Measurements from ENCODE around the gene CDK5.

The CDK5 gene

DNA sequence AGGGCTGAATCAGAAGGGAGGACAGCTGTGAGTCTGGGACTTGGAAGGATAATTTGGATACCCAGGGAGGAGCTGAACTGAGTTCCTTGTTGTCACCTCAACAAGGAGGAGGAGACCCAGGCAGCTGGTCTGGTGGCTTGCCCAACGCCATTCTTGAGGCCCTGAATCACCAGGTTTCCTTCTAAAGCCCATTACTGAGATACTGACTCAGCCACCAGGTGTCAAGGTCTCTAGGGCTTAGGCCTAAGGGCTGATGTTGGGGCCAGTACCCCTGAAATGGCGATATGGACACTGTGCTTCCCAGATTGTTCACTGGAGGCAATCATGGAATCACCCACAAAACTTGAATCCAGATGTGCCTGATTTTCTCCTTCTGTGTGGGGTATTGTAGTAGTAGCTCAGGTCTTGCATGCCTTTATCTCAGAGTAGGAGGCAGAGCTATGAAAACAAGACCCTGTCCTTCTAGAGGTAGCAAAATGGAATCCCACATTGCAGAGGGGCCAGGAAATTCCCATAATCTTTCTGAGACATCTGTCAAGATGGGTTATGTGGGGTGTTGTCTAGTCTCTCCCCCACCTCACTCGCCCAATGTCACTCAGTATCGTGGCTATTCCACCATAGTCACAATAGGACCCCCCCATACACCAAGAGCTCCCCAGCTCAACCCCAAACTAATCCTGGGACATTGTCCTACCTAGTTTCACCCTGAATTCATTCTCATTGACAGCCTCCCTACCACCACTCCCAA, 31.6 kb downstream of the CDK5 start:
- Histone ChIP-seq H3K4me1 (ENCODE audit: insufficient read depth, low read length) (peaks cover 11% of the 10 kb centered on the region), H2AFZ (ENCODE audit: low read depth, low read length) (no peak overlapping the region), H3K36me3 (ENCODE audit: insufficient read depth, low read length) (no peaks in the 10 kb centered on the region), H3K4me3 (ENCODE audit: low read length) (no peak overlapping the region), H3K9me3 (ENCODE audit: low read length) (no peaks in the 10 kb centered on the region), H3K27me3 (ENCODE audit: insufficient read depth, low read length) (no peaks in the 10 kb centered on the region)

DNA sequence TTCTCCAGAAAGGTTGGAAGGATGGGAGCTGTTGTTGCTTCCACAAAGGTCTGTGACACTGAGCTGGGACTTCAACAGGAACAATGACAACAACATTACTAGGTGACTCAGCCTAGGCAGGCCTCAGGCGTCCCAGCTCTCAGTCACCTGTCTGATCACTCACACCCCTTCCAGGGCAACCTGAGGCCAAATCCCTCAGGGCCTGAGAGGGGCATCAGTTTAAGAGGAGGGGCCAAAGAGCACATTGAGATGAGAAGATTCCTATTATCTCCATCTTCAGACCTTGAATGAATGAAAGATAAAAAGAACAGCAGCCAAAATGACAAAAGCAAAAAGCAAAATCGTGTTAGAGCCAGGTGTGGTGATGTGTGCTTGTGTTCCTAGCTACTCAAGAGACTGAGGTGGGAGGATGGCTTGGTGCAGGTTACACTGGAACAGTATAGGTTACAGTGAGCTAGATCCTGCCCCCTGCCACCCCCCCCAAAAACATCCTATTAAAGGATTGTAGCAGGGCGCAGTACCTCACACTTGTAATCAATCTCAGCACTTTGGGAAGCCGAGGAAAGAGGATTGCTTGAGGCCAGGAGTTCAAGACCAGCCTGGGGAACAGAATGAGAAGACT, 33.2 kb downstream of the CDK5 start, which contains the start of gene ATG9B:
Gene ATG9B, minus strand, starts transcription at position 60 of the 622 bp plus-strand sequence. CDS start 71 bp downstream, outside the sequence.
- Histone ChIP-seq H3K27me3 (ENCODE audit: insufficient read depth, low read length) (no peaks in the 10 kb centered on the region), H3K4me1 (ENCODE audit: insufficient read depth, low read length) (peaks cover 25% of the 10 kb centered on the region), H2AFZ (ENCODE audit: low read depth, low read length) (no peak within 1 kb of the TSS), H3K9me3 (ENCODE audit: low read length) (no peaks in the 10 kb centered on the region), H3K4me3 (ENCODE audit: low read length) (no peak within 1 kb of the TSS), H3K36me3 (ENCODE audit: insufficient read depth, low read length) (no peaks in the 10 kb centered on the region)

DNA sequence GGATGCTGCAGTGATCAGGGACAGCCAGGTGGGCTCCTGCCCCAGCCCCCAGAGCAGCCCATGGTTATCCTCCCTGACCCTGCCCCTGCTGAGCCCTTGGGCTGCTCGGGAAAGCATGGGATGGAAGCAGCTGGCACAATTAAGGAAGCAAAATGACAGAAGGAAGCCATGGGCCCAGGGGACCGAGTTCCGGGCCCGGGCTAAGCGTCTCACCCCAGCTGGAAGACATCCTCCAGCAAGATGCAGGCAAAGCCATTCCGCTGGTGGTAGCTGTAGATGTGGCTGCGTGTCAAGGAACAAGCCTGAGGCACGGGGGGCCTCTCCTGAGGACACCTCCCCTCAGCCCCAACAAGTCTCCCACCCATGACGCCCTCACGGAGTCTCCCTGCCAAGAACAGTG, 34.5 kb downstream of the CDK5 start:
- H3K27me3 ChIP-seq (ENCODE audit: insufficient read depth, low read length), result no peaks in the 10 kb centered on the region
- H2AFZ ChIP-seq (ENCODE audit: low read depth, low read length), result no peak overlapping the region
- no peaks in the 10 kb centered on the region for H3K9me3 ChIP-seq (ENCODE audit: low read length)
- H3K4me1 ChIP-seq (ENCODE audit: insufficient read depth, low read length), result peaks cover 20% of the 10 kb centered on the region
- H3K36me3 ChIP-seq (ENCODE audit: insufficient read depth, low read length), result no peaks in the 10 kb centered on the region
- H3K4me3 ChIP-seq (ENCODE audit: low read length), result no peak overlapping the region

DNA sequence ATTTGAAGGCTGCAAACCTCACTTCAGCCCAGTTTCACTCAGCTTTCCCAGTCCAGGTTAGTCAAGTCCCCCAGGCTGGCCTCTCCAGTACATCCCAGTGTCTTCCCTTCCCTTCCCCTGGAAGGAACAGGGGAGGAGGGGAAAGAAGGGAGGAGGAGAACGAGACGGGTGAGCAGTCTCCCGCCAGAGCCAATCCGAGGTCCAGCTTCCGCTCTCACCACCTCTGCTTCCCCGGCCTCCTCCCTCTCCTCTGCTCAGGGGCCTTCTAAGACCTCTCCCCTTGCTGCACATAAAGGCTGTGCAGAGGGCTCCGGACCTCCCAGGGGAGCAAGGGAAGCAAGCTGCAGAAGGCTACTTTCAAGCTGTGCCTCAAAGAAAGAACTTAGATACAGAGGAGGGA, 37.5 kb downstream of the CDK5 start:
- peak overlapping the region; percentile 27 for H2AFZ ChIP-seq (ENCODE audit: low read depth, low read length)
- H3K4me3 ChIP-seq (ENCODE audit: low read length), result peak overlapping the region; percentile 12
- H3K27me3 ChIP-seq (ENCODE audit: insufficient read depth, low read length), result no peaks in the 10 kb centered on the region

DNA sequence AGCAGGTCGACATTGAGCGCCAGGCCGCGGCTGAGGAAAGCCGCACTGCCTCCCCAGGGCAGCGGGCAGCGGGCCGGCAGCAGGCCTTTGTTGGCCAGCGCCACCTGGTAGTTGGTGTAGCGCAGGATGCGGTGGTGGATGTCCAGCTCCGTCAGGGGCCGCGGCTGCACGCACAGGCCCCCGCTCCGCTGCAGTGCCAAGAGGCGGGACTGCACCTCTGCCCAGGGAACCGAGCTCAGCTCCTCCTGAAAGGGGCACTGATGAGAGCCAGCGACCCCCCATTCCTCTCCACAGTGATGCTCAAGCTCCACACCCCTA, 38.6 kb downstream of the CDK5 start:
- H3K27me3 ChIP-seq (ENCODE audit: insufficient read depth, low read length), result no peaks in the 10 kb centered on the region
- no peak overlapping the region for H2AFZ ChIP-seq (ENCODE audit: low read depth, low read length)
- no peaks in the 10 kb centered on the region for H3K9me3 ChIP-seq (ENCODE audit: low read length)
- H3K4me3 ChIP-seq (ENCODE audit: low read length), result no peak overlapping the region
- H3K4me1 ChIP-seq (ENCODE audit: insufficient read depth, low read length), result peaks cover 18% of the 10 kb centered on the region
- no peaks in the 10 kb centered on the region for H3K36me3 ChIP-seq (ENCODE audit: insufficient read depth, low read length)

More for the DNA sequence above, 37.5 kb downstream of the CDK5 start:
- Histone ChIP-seq H3K4me1 (ENCODE audit: insufficient read depth, low read length) (peaks cover 18% of the 10 kb centered on the region), H3K36me3 (ENCODE audit: insufficient read depth, low read length) (no peaks in the 10 kb centered on the region), H3K9me3 (ENCODE audit: low read length) (no peaks in the 10 kb centered on the region)

DNA sequence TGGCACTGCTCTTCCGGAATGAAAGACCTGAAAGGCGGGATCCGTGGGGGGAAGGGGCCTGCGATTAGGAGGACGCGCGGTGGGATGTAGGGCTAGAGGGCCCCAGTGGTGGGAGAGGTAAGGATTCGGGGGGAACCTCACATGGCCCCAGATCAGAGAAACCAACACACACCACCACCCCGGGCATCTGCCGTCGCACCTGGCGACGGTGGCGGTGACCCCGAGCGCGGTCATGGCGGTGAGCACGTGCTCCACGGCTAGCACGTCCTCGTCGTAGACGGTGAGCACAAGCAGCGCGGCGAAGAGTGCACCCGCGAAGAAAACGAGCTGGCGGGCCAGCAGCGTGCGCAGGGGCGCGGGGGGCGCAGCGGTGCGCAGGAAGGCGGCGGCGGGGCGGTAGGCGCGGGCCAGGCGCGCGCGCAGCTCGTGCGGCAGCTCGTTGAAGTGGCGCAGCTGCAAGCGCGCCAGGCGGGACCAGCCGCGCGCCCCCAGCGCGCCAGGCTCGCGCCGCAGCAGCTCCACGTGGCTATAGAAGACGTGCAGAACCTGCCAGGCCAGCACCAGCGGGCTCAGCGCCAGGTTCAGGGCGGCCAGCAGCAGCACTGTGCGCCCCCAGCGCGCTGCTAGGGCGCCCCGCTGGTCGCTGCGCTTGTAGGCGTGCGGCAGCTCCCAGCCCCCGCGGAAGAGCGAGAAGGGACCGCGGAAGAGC, 39.1 kb downstream of the CDK5 start:
- no peak overlapping the region for H3K4me3 ChIP-seq (ENCODE audit: low read length)
- peak overlapping the region; percentile 5 for H2AFZ ChIP-seq (ENCODE audit: low read depth, low read length)
- H3K36me3 ChIP-seq (ENCODE audit: insufficient read depth, low read length), result no peaks in the 10 kb centered on the region
- H3K27me3 ChIP-seq (ENCODE audit: insufficient read depth, low read length), result no peaks in the 10 kb centered on the region
- H3K9me3 ChIP-seq (ENCODE audit: low read length), result no peaks in the 10 kb centered on the region
- H3K4me1 ChIP-seq (ENCODE audit: insufficient read depth, low read length), result peaks cover 18% of the 10 kb centered on the region

DNA sequence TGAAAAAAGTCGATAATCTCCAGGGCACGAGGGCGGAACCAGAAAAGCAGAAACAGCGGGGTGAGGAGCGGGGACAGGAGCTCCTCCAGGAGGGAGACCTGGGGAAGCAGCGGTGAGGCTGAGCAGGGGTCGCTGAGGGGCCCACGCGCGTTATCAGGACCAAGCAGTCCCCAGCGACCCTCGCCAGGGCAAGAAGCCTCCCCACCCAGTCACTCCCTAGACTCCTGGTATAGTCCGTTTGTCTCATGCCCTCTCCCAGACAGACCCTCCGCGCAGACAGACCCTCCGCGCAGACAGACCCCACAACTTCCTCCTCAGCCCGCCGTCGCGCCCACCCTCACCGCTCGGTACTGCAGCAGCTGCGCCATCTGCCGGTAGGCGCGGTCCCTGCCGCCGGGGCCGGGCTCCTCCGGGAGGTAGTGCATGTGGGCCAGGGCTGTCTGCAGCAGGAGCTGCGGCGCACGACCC, 39.7 kb downstream of the CDK5 start:
- Histone ChIP-seq H3K4me3 (ENCODE audit: low read length) (peak overlapping the region; percentile 29), H3K9me3 (ENCODE audit: low read length) (no peaks in the 10 kb centered on the region), H3K4me1 (ENCODE audit: insufficient read depth, low read length) (peaks cover 18% of the 10 kb centered on the region)

DNA sequence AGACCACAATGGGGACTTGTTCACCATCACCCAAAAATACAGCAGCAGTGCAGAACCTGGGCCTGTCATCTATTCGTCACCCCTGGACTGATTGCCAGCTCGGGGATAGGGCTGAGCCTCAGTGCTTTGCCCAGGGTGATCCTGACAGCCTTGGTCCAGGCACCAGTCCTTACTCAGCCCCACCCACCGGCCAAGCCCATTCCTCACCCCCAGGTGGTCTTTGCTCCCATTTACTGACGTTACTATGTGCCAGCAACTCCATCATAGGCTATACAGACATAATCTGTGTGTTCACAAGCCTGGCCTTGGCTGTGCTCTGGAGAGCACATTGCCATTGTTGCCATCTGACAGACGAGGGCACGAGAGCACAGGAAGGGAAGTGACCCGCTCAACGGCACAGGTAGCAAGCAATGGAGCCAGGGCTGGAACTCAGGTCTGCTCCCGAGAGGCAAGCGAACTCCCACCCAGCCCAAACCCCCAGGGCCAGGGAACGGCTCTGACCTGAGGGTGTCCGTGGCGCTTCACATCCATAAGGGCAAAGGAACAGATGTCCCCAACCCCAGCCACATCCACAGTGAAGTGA, 40.2 kb downstream of the CDK5 start:
- H3K4me1 ChIP-seq (ENCODE audit: insufficient read depth, low read length), result peaks cover 18% of the 10 kb centered on the region
- H3K4me3 ChIP-seq (ENCODE audit: low read length), result peak overlapping the region; percentile 29
- peak overlapping the region; percentile 5 for H2AFZ ChIP-seq (ENCODE audit: low read depth, low read length)
- H3K9me3 ChIP-seq (ENCODE audit: low read length), result no peaks in the 10 kb centered on the region
- H3K27me3 ChIP-seq (ENCODE audit: insufficient read depth, low read length), result no peaks in the 10 kb centered on the region
- no peaks in the 10 kb centered on the region for H3K36me3 ChIP-seq (ENCODE audit: insufficient read depth, low read length)

More for the DNA sequence above, 39.7 kb downstream of the CDK5 start:
- Histone ChIP-seq H3K27me3 (ENCODE audit: insufficient read depth, low read length) (no peaks in the 10 kb centered on the region), H3K36me3 (ENCODE audit: insufficient read depth, low read length) (no peaks in the 10 kb centered on the region), H2AFZ (ENCODE audit: low read depth, low read length) (peak overlapping the region; percentile 5)

DNA sequence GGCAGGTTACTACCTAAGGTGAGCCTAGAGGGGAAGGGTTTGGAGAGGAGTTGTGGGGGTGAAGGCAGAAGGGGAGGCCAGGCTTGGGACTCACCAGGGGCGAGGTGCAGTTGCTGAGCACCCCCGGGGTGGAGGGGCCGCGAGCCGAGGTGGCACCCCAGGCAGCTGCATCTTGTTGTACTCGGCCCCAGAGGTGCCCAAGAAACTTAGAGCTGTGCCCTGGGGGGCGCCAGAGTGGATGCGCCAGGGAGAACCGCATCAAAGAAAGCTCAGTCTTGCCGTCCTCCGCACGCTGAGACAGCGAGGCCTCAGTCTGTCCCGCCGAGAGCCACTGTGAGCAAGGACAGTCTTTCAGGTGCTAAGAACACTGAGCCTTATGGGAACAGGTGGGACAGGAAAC, 40.8 kb downstream of the CDK5 start:
- Histone ChIP-seq H3K27me3 (ENCODE audit: insufficient read depth, low read length) (no peaks in the 10 kb centered on the region), H3K9me3 (ENCODE audit: low read length) (no peaks in the 10 kb centered on the region), H3K4me3 (ENCODE audit: low read length) (no peak overlapping the region), H3K36me3 (ENCODE audit: insufficient read depth, low read length) (no peaks in the 10 kb centered on the region), H2AFZ (ENCODE audit: low read depth, low read length) (no peak overlapping the region), H3K4me1 (ENCODE audit: insufficient read depth, low read length) (peaks cover 18% of the 10 kb centered on the region)

DNA sequence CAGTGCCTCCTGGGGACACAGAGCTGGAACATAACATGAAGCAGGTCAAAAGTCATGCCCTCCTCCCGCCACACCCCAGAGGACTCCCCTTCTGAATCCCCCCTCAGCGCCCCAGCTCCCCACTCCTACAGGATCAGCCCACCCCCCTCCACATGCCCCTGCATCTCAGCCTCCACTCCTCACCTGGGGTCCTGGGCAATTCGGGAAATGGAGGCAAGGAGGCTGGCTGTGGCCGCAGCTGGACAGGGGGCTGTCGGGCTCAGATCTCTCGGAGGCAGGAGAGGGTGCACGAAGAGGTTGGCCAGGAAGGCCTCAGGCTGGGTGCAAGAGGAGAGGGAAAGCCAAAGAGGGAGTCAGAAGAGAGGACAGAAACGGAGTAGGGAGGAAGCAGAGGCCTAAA, 41.2 kb downstream of the CDK5 start:
- H2AFZ ChIP-seq (ENCODE audit: low read depth, low read length), result no peak overlapping the region
- no peaks in the 10 kb centered on the region for H3K27me3 ChIP-seq (ENCODE audit: insufficient read depth, low read length)
- no peaks in the 10 kb centered on the region for H3K9me3 ChIP-seq (ENCODE audit: low read length)
- H3K4me1 ChIP-seq (ENCODE audit: insufficient read depth, low read length), result peaks cover 18% of the 10 kb centered on the region
- no peak overlapping the region for H3K4me3 ChIP-seq (ENCODE audit: low read length)
- H3K36me3 ChIP-seq (ENCODE audit: insufficient read depth, low read length), result no peaks in the 10 kb centered on the region

DNA sequence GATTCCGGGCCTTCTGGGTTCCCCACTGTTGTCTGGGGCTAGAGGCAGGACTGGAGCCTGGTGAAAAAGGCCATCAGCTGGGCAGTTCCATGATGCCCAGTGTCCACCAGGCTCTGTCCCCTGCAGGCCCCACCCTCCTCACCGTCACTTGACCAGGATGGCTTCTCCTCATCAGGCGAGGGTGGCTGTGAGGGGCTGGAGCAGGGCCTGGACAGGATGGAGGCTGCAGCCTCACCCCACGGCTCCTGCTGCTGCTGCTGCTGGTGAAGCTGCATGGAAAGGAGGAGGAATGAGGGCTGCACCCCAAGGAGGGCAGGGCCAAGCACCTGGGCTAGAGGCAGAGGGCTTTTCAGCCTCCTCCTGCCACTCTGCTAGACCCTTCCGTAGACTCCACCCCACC, 41.7 kb downstream of the CDK5 start:
- H3K4me3 ChIP-seq (ENCODE audit: low read length), result no peak overlapping the region
- H3K27me3 ChIP-seq (ENCODE audit: insufficient read depth, low read length), result no peaks in the 10 kb centered on the region
- no peaks in the 10 kb centered on the region for H3K9me3 ChIP-seq (ENCODE audit: low read length)
- H2AFZ ChIP-seq (ENCODE audit: low read depth, low read length), result no peak overlapping the region
- H3K36me3 ChIP-seq (ENCODE audit: insufficient read depth, low read length), result no peaks in the 10 kb centered on the region
- peaks cover 16% of the 10 kb centered on the region for H3K4me1 ChIP-seq (ENCODE audit: insufficient read depth, low read length)

DNA sequence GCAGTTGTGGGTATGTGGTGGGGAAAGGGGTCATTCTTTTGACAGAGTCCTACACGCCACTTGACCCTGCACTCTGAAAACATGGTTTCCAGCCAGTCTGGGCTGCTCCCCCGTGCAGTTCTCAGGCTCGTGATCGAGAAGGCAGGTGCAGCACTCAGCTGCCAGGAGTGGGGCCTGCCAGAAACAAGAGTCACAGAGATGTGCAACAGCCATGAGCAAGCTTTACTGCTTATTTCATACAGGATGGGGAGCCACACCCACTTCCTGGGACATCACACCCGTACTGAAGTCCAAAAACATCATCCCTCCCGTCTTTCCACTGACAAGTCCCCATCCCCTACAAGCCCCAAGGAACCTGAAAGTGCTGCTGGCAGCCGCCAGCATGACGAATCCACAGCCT, 42.7 kb downstream of the CDK5 start:
- H2AFZ ChIP-seq (ENCODE audit: low read depth, low read length), result no peak overlapping the region
- H3K4me1 ChIP-seq (ENCODE audit: insufficient read depth, low read length), result peaks cover 12% of the 10 kb centered on the region
- H3K4me3 ChIP-seq (ENCODE audit: low read length), result no peak overlapping the region
- no peaks in the 10 kb centered on the region for H3K9me3 ChIP-seq (ENCODE audit: low read length)
- H3K36me3 ChIP-seq (ENCODE audit: insufficient read depth, low read length), result no peaks in the 10 kb centered on the region
- H3K27me3 ChIP-seq (ENCODE audit: insufficient read depth, low read length), result no peaks in the 10 kb centered on the region

Data from neuron (in vitro differentiated cells).